Activated gamma-delta T cell (primary cell): ENCODE results near the gene UCHL5.
"Not testable (repeated sequence)": the region's sequence is repeated elsewhere in the genome, so short reads cannot be mapped to it uniquely, and the experiment has no call there.

Source experiments
- DNase-seq: peaks from one replicate; lab custom pipeline; 2025; lab: John Stamatoyannopoulos, UW

Gene UCHL5

DNA sequence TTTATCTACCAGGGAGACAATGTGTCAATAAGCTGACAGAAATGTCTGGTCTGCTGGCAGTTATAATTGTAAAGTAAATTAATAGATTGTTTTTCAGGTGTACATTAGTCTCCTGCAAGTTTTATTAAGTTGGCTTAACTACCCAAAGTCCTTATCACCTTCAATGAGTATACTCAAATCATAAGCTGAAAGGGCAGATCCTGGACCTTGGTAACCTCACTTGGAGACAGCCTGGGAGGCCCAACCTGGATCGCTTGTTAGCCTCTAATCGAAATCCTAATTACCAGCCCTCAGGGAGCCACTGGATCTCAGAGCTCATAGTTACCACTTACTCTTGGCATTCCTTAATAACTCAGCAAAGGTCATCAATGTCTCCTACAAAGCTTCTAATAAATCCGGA, 49.7 kb downstream of the UCHL5 start:
- no peak for DNase-seq

DNA sequence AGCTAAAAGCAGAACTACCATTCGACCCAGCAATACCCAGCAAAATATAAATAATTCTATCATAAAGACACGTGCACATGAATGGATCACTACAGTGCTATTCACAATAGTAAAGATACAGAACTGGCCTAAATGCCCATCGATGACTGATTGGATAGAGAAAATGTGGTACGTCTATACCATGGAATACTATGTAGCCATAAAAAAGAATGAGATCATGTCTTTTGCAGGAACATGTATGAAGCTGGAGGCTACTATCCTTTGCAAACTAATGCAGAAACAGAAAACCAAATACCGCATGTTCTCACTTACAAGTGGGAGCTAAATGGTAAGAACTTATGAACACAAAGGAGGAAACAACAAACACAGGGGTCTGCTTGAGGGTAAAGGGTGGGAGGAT, 53.4 kb downstream of the UCHL5 start:
- no peak for DNase-seq

DNA sequence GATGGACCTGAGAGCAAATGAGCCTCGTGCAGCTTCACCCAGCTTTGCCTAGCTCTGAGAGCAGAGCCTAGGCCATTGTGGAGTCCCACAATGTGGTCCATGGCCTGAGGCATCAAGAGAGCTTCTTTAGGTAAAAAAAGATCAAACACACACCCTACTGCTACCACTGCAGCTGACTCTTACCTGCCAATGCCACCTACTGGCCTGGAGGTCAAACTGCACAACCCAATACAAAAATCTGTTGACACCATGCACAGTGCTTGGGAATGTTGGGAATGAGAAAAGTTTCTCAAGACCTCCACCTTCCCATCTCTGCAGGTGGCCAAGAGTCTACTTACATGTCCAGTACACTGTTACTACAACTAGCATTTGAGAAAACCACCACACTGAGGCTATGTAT, 60.6 kb downstream of the UCHL5 start:
- DNase-seq, result no peak

DNA sequence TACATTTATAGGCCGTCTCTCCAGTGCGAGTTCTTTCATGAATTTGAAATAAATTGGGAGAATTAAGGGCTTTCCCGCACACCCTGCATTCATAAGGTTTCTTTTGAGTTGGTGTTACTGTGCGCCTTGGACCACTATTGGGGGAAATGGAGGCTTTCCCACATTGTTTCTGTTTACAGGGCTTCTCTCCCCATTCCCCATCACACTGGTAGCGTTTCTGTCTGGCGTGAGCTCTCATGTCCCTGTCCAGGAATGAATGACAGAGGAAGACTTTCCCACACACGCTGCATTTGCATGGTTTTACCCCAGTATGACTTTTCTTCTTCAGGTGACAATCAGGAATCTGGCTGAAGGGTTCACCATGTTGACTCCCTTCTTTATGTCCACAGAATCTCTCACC, 65.0 kb downstream of the UCHL5 start:
- no peak for DNase-seq

DNA sequence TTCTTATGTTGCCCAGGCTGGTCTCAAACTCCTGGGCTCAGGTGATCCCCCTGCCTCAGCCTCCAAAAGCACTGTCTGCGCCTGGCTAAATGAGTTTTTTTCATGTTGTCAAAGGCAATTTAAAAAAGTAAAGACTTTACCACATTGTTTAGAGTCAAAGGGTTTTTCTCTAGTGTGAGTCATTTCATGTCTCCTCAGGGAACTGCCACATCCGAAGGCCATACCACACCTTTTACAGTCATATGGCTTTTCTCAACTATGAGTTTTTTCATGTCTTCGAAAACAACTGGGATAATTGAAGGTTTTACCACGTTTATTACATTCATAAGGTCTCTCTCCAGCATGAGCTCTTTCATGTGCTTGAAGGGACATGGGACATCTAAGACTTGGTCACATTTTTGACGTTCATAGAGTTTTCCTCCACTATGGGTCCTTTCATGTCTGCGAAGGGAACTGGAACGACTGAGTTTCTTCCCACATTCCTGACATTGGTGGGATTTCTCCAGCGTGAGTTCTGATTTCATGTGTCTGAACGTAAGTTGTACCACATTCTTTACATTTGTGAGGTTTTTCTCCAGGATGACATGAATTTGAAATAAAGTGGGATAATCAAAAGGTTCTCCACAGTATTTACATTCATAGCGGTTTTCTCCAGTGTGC, 65.6 kb downstream of the UCHL5 start:
- no peak for DNase-seq

DNA sequence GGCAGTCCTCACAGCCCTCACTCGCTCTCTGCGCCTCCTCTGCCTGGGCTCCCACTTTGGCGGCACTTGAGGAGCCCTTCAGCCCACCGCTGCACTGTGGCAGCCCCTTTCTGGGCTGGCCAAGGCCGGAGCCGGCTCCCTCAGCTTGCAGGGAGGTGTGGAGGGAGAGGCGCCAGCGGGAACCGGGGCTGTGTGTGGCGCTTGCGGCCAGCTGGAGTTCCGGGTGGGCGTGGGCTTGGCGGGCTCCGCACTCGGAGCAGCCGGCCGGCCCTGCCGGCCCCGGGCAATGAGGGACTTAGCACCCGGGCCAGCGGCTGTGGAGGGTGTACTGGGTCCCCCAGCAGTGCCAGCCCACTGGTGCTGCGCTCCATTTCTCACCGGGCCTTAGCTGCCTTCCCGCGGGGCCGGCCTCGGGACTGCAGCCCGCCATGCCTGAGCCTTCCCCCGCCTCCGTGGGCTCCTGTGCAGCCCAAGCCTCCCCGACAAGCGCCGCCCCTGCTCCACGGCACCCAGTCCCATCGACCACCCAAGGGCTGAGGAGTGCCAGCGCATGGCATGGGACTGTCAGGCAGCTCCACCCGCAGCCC, 72.3 kb downstream of the UCHL5 start:
- DNase-seq, result not testable (repeated sequence)

DNA sequence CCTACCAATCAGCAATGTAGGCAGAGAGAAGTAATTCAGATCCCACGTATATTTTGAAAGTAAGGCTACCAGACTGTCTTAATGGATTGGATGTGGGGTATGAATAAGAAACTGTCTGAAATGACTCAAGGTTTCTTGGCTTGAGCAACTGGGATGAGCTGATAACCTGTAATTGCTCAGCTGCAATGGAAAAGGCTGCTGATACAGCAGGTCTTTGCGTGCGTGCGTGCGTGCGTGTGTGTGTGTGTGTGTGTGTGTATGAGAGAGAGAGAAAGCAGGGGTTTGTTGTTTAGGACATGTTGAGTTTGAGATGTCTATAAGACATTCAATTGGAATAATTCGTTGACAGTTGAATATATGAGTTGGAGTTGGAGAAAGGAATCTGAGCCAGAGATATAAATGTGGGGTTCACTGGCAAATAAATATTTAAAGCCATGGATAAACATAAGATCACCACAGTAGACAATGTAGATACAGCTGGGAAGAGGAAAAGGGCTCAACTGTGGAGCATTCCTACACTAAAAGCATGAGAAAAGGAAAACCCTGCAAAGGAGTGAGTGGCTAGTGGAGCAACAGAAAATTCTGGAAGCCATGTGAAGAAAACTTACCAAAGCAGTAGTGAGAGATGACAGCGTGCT, 72.9 kb downstream of the UCHL5 start:
- no peak for DNase-seq

DNA sequence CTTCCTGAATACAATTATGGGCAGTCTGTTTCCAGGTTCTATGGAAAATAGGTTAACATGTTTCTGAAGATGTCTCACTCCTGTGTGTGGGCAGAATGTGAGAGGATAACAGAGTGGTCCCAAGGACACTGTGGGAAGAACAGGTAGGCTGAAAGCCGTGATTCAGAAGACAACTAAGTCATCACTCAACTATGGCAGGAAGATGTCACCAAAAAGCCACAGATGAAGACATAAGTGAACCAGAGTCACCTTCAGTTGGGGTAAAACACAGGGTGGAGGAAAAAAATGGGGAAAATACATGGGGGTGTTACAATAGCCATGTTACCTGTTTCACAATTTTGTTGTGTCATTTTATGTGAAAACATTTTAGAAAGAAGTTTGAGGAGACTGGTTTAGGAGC, 75.1 kb downstream of the UCHL5 start:
- no peak for DNase-seq

DNA sequence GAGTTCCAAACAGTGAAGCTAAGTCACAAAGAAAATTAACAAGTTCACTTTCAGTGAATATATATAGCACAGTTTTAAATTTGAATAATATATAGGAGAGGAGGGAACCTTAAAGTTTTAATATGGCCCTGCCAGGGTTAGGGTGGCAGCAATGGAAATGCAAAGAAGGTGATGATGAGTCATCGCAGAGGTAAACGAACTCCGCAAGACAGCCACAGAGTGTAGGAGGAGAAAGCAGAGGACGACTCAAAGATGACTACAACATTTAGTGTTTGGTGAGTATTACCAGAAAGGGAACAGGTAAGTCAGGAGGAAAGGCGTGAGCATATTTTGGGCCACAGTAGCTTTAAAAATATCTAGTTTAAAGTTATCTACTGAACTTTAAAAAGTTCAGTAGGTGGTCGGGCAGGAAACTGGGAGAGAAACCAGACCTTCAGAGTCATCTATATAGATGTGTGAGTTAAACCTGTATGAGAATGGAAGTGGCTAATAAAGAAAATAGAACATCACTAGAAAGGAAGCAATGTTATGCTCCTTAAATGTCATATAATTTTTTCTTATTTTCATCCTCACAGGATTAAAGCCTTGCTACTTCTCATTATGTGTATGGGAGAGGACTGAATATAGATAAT, 75.7 kb downstream of the UCHL5 start:
- no peak for DNase-seq

DNA sequence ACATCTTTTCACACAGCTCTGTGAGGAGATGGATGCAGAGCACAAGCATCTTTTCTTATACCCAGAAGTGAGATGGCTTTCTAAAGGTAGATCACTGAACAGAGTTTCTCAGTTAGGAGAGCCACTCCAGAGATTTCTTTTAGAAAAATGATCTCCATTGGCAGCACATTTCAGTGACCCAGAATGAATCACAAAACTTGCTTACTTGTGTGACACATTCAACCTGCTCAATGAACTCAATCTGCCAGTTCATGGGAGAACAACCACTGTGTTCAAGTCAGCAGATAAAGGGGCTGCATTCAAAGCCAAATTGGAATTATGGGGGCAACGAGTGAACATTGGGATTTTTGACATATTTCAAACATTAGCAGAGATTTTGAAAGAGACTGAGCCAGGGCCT, 78.3 kb downstream of the UCHL5 start:
- DNase-seq, result no peak

DNA sequence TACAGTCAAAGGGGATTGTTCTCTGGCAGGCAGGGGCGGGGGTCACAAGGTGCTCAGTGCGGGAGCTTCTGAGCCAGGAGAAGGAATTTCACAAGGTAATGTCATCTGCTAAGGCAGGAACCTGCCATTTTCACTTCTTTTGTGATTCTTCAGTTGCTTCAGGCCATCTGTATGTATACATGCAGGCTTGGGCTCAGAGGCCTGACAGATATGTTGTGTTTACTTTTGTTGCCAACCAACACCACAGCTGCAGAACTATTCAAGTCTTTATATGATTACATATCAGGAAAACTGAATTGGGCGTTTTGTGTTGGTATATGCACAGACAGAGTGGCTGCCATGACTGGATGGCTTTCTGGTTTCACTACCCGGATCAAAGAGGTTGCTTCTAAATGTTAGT, 78.8 kb downstream of the UCHL5 start:
- not testable (repeated sequence) for DNase-seq

DNA sequence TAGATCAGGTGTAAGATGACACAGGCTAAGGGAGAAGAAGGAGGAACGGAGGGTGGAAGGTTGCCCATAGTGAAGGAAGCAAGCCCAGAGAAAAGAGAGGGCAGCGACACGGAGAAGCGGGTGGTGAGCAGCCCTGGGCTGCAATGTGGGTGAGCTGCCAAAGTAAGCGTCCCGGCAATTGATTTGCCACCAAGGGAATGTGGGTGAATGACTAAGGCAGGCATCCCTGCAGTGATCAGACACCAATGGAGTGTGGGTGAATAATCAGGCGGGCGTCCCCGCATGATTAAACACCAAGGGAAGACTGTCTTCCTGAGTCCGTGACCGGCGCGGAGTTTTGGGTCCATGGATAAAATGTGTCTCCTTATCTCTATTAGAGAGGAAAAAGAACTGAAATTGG, 79.6 kb downstream of the UCHL5 start:
- no peak for DNase-seq

DNA sequence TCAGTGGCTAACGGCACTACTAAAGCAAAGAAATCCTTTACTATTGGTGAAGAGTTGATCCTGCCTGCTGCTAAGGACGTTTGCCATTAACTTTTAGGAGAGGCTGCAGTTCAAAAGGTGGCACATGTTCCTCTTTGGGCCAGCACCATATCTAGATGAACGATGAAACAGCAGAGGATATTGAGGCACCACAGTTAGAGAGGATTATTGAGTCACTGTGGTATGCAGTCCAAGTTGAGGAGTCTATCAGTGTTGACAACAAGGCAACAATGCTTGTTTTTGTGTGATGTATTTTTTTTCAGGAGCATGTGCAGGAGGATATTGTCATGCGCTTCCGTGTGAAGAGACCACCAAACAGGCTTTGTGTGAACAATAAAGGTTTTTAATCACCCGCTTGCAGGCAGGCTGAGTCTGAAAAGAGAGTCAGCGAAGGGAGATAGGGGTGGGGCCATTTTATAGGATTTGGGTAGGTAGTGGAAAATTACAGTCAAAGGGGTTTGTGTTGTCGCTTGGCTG, 80.9 kb downstream of the UCHL5 start:
- no peak for DNase-seq

DNA sequence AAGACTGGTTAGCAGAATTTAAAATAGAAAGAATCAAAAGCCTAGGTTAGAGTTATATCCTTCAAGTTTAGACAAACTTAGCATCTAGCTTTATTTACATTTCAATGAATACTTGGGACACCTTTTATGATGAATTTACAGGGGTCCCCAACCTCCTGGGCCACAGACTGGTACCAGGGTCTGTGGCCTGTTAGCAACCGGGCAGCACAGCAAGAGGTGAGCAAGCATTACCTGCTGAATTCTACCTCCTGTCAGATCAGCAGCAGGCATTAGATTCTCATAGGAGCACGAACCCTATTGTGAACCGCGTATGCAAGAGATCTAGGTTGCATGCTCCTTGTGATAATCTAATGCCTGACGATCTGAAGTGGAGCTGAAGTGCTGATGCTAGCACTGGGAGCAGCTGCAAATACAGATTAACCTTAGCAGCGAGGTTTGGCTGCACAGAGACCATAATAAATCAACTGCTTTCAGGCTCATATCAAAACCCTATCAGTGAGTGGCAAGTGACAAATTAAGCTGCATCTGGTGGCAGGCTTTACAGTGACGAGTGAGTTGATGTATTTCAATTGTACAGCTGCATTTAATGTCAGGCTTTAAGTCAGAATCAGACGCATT, 82.0 kb downstream of the UCHL5 start:
- DNase-seq, result no peak

DNA sequence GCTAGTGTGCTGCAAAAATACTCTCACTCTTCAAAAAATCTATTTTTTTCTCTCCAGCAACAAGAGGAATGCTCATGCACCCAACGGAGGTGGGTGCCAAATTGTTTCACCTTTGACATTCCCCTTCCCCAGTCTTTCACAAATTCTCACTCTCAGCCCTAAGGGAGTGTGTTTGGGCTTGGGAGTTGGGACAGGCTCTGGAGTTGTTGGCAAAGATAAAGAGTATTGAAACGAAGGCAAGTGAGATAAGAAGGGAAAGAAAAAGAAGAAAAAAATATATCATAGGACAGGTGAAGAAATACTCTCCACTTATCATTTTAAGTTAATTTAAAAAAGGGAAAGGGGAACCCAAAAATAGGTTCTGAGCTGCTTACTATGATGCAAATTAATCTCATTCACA, 82.6 kb downstream of the UCHL5 start:
- DNase-seq, result no peak

DNA sequence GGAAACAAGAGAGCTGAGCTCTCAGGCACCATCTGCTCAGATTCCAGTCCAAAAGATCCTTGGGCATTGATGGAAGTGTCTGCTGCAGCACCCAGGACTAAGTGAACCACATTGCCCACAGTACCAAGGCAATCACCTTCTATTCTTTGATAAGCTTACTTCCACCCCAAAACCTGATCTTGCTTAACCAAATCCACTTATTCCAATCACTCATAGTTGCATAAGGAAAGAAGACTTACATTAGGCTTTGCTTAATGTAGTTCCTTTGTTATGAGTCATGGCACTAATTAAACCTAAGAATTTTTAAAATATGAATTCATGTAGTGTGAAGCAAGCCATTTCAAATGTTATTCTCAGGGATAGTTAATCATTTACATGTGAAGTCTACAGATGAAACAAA, 84.5 kb downstream of the UCHL5 start:
- DNase-seq, result no peak

DNA sequence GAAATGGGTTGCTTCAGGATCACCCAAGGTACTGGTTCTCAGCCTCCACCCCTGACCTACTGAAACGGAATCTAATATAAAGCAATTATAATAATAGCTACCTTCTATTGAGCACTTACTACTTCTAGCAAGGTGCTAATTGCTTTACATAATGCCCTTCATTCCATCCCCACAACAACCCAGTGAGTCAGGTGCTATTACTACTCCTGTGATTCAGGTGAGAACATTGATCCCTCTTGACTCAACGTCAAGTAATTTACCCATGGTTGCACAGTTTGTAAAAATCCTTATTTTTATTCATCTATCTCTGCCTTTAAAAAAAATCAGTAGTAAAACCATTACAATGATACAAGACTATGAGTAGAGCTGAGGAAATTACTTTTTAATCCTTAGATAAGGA, 85.2 kb downstream of the UCHL5 start:
- DNase-seq, result no peak

DNA sequence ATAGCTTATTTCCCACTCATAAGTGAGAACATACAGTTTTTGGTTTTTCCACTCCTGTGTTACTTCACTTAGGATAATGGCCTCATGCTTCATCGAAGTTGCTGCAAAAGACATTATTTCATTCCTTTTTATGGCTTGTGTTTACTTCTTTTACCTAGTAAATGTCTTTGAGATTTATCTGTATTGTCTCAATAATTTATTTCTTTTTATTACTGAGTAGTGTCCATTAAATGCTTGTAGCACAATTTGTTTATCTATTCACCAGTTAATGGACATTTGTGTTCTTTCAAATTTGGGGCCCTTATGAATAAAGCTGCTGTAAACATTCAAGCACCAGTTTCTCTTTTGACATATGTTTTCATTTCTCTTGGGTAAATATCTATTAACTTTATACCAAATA, 86.0 kb downstream of the UCHL5 start:
- no peak for DNase-seq

DNA sequence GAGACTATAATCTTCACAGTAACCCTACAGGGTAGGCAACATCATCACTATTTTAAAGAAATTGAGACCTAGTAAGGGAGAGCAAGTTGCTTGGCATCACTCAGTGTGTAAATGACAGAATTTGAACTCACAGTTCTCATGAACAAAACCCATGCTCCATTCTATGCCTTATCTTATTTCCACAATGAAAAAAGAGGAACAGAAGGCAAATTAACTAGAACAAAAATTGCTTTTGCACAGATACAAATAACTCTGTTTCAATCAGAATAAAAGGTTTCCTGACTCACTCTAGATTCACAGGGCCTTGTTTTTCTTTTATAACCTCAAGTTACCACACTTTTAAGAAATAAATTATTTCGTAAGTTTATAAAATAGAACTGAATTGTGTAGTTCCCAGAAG, 90.1 kb downstream of the UCHL5 start:
- no peak for DNase-seq

DNA sequence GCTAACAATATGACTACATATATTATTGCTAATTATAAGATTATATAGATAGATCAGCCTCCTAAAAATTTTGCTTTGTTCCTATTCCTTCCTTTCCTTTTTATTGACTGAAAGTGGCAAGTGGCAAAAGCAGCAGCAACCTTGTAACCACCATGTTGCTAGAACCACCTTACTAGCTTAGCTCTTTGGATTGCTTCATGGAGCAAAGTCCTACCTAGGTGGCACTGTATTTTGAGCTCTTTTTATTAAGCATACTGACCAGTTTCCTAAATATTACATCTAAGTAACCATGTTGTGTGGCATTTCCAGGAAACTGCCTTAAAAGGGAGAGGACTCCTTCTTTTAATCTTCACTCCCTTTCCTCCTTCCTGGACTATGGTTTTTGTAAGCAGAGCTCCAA, 90.8 kb downstream of the UCHL5 start:
- DNase-seq, result no peak

DNA sequence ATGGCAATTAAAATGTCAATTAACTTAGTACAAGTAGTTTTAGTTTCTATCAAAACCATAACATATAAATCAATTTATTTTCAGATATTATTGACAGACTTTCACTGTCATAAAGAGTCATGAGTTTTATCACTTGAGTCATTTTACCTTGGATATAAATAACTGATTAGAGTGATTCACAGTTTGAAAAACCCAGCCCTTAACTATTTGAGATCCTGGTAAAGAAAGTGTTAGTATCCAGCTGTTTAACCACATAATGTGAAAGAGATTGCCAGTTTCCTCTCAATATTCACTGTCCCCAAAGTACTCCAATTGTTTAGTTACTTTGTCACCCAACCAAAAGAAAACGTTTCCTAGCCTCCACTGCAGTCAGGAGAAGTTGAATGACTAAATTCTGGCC, 91.3 kb downstream of the UCHL5 start:
- DNase-seq, result no peak

DNA sequence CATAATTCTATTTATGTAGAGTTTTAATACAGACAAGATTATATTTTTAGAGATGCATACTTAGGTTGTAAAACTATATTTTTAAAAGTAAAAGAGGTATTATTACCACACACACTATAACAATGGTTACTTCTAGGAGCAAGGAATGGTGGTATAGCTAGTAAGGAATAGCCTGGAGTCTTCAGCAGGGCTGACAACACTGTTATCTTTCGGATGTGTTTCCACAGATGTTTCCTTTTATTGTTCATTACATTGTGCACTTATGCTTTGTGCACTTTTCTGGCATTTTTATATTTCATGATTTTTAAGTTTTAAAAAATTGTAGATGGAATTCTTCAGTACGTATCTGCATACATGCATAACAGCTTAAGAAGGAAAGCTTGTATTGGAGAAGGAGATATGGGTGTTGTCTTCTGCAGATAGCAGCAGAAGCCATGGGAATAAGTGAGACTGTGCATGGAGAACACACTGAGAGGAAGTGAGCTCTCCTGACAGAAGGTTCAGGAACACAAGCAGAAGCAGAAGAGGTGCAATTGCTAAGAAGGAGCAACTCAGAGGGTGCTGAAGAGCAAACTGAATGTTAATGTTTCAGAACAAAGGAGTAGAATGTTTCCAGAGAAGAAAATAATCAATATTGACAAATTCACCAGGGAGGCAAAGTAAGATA, 91.8 kb downstream of the UCHL5 start:
- DNase-seq, result no peak
